ENCODE results near the gene ANKRD10.

GRCh38 chr13:110922506-110922905 is 7.6 kb upstream of the ANKRD10 start:
- TF ChIP-seq, protein P1, sequence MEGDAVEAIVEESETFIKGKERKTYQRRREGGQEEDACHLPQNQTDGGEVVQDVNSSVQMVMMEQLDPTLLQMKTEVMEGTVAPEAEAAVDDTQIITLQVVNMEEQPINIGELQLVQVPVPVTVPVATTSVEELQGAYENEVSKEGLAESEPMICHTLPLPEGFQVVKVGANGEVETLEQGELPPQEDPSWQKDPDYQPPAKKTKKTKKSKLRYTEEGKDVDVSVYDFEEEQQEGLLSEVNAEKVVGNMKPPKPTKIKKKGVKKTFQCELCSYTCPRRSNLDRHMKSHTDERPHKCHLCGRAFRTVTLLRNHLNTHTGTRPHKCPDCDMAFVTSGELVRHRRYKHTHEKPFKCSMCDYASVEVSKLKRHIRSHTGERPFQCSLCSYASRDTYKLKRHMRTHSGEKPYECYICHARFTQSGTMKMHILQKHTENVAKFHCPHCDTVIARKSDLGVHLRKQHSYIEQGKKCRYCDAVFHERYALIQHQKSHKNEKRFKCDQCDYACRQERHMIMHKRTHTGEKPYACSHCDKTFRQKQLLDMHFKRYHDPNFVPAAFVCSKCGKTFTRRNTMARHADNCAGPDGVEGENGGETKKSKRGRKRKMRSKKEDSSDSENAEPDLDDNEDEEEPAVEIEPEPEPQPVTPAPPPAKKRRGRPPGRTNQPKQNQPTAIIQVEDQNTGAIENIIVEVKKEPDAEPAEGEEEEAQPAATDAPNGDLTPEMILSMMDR (IDR thresholded peaks at IDR 0.05; ENCODE audit: low read depth, low read length, poor library complexity, severe bottlenecking) = no peak
- TF ChIP-seq EZH2phosphoT487 (IDR thresholded peaks at IDR 0.05; ENCODE audit: borderline replicate concordance, low read length) = no peak
